ENCODE results near the gene NT5E.

Gene NT5E

DNA sequence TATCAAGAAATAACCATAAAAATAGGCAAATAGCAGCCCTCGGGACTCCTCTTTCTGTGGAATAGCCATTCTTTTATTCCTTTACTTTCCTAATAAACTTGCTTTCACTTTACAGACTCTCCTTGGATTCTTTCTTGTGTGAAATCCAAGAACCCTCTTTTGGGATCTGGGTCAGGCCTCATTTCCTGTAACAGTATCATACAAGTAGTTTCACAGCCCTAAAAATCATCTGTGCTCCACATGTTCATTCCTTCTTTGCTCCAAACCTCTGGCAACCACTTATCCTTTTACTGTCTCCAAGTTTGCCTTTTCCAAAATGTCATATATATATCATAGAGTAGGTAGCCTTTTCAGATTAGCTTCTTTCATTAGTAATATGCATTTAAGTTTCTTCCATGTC, 13.5 kb upstream of the NT5E start:
- TF ChIP-seq, protein P1, sequence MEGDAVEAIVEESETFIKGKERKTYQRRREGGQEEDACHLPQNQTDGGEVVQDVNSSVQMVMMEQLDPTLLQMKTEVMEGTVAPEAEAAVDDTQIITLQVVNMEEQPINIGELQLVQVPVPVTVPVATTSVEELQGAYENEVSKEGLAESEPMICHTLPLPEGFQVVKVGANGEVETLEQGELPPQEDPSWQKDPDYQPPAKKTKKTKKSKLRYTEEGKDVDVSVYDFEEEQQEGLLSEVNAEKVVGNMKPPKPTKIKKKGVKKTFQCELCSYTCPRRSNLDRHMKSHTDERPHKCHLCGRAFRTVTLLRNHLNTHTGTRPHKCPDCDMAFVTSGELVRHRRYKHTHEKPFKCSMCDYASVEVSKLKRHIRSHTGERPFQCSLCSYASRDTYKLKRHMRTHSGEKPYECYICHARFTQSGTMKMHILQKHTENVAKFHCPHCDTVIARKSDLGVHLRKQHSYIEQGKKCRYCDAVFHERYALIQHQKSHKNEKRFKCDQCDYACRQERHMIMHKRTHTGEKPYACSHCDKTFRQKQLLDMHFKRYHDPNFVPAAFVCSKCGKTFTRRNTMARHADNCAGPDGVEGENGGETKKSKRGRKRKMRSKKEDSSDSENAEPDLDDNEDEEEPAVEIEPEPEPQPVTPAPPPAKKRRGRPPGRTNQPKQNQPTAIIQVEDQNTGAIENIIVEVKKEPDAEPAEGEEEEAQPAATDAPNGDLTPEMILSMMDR (conservative IDR thresholded peaks at IDR 0.05) = no peak
- no peak overlapping the region for H3K27ac ChIP-seq

GRCh38 chr6:85436939-85437495, 12.9 kb upstream of the NT5E start:
- TF ChIP-seq, protein P1 (conservative IDR thresholded peaks at IDR 0.05) = no peak
- no peak overlapping the region for H3K27ac ChIP-seq

DNA sequence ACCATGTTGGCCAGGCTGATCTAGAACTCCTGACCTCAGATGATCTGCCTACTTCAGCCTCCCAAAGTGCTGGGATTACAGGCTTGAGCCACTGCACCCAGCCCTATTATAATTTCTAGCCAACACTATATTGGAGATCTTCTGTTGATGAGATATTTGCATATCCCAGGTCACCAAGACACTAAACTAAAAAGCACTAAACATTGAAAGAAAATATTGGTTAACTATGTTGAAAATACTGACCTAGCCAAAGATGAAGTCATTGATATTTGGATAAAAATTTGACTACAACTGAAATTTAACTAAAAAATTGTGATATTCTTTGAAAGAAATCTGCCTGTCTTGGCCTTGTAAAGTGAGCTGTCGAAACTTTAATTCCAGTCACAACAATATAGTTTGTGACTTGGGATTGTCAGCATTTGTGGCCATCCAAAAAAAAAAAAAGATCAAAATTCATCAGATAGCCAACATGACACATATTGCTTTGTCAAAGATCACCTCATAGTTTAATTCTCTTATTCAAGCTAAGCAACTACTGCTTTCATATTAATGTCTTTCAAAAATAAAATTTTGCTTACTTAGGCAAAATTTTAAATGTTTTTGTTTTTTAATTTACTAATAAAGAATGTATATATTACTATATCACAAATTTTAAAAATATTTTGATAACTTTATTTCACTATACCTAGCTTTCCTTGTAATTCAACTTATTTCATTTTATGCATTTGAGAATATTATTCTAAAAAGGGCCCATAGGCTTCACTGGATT, 6.3 kb upstream of the NT5E start:
- H3K27ac ChIP-seq = no peak overlapping the region
- TF ChIP-seq, protein P1 (conservative IDR thresholded peaks at IDR 0.05) = no peak

GRCh38 chr6:85449388-85449817, 480 bp upstream of the NT5E start:
- peak overlapping the region; percentile 66 for H3K27ac ChIP-seq
- TF ChIP-seq, protein P1 (conservative IDR thresholded peaks at IDR 0.05) = no peak

- no peak overlapping the region; the same call in 1 of the 2 replicates for H3K27ac ChIP-seq
Measured at GRCh38 chr6:85451565-85452306, 1.9 kb downstream of the NT5E start.

DNA sequence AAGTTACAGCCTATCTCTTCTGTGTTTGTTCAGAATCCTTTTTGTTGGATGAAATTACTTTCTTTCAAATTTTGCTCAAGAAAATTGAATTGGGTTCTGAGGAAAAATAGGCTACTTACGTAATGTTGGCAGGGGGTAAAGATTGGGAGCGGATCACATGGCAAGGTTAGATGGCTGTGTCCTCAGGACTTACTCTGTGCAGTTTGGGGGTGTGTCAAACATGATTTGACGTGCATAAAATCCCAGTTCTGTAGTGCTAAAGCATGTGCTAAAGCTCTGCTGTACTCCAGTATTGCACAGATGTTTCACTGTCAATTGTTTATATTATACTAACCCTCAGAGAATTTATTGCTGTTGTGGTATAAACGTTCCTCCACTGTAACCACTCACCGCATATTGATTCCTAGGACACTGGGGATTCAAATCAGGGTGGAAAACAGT, 2.6 kb downstream of the NT5E start:
- no peak overlapping the region; the same call in 1 of the 2 replicates for H3K27ac ChIP-seq
- TF ChIP-seq, protein P1 (conservative IDR thresholded peaks at IDR 0.05) = no peak

More at GRCh38 chr6:85451565-85452306, 1.9 kb downstream of the NT5E start:
- TF ChIP-seq, protein P1 (conservative IDR thresholded peaks at IDR 0.05) = no peak

DNA sequence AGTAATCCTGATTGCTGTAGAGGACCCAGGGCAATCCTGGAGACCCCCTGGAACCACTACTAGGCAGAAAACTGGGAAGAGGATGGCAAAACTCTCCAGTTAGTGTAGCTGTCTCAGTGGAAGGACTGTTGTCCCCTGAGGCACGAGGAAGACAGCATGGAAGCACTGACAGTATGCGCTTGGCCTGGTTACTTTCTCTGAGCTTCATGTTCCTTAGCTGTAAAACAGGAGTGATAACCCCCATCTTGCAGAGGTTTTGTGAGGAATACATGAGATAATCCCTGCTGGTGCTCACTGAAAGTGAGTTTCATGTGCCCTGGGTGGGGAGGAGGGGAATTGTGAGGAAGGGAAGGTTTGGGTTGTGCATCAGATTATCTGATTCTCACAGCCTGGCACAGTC, 3.2 kb downstream of the NT5E start:
- TF ChIP-seq, protein P1 (conservative IDR thresholded peaks at IDR 0.05) = no peak
- H3K27ac ChIP-seq = no peak overlapping the region

Data from VCaP (cell line).